HCT116 (cell line): ENCODE measurements around the gene OBP2B. TPM values are rescaled to one million over a fixed set of nuclear protein-coding genes. Genes with fewer than 3 reads are reported as not detected.

Experiments used
- ATAC-seq: fragments of 200-7000 bp; cut with Tn5 transposase; 2 replicates; pipeline ENCODE4 v1.9.1; 2020; ENCODE audit warnings: mild to moderate bottlenecking, moderate library complexity
- BruUV-seq: library from RNA; stranded (reverse); fragments of 400-500 nt; replicated peaks from 2 replicates; lab custom pipeline; 2021; lab: Mats Ljungman, UMichigan
- CTCF ChIA-PET: fragments of 300-600 bp; sonication (Branson Sonifier 250); formaldehyde crosslinking; loops from one replicate; lab custom pipeline; 2021; ENCODE audit warnings: antibody characterized with exemption; lab: Charles Lee
- POLR2A ChIA-PET: fragments of 300-600, 350-600 bp; sonication (Branson Sonifier 250); formaldehyde crosslinking; loops from one replicate; lab custom pipeline; 2021; ENCODE audit warnings: antibody characterized with exemption; lab: Charles Lee
- RAD21 ChIA-PET, 2 experiments: fragments of 300-600 bp; sonication (Branson Sonifier 250); formaldehyde crosslinking; loops; one replicate each; lab custom pipeline; 2023; ENCODE audit warnings: low total read pairs in 2 of 2; ENCODE audit not compliant: uncharacterized antibody in 2 of 2, unreplicated experiment in 2 of 2, low non-redundant PET in 1 of 2; lab: Charles Lee
- DNase-seq: peaks from one replicate; pipeline ENCODE4 v3.0.0-alpha.2; 2010; ENCODE audit warnings: low read depth, low spot score
- H2AFZ ChIP-seq: fragments of 200-600 bp; shearing (Covaris generic), sonication (generic); 2 replicates; pipeline ENCODE4 v1.6.1; 2017; ENCODE audit warnings: low read depth, mixed run types, mixed read lengths, antibody characterized with exemption, low read length; ENCODE audit not compliant: poor library complexity, severe bottlenecking
- H3K27ac ChIP-seq: 2 replicates; pipeline ENCODE4 v1.5.1; 2012; ENCODE audit warnings: low read depth, low read length
- H3K27me3 ChIP-seq: fragments of 200-600 bp; sonication (generic); 2 replicates; pipeline ENCODE4 v1.6.1; 2016; ENCODE audit warnings: mixed run types, low read length, mixed read lengths; ENCODE audit not compliant: insufficient read depth
- H3K36me3 ChIP-seq, 2 experiments: fragments of 200-500 bp in 1 of 2; fragments of 200-600 bp in 1 of 2; sonication (Bioruptor generic) in 1 of 2; sonication (generic) in 1 of 2; 2 replicates each; pipeline versions ENCODE4 v1.5.1 to v1.6.1; 2014 to 2016; ENCODE audit warnings: low read length in 2 of 2, inconsistent platforms in 1 of 2, mixed read lengths in 1 of 2, mixed run types in 1 of 2; ENCODE audit not compliant: insufficient read depth in 2 of 2, control insufficient read depth in 1 of 2
- H3K4me1 ChIP-seq, 2 experiments: fragments of 200-600 bp in 1 of 2; sonication (generic) in 1 of 2; 2 replicates each; pipeline versions ENCODE4 v1.5.1 to v1.6.1; 2012 to 2017; ENCODE audit warnings: low read length in 2 of 2, inconsistent platforms in 1 of 2, mild to moderate bottlenecking in 1 of 2, mixed read lengths in 1 of 2, mixed run types in 1 of 2, moderate library complexity in 1 of 2; ENCODE audit not compliant: insufficient read depth in 2 of 2, control insufficient read depth in 1 of 2
- H3K4me2 ChIP-seq: fragments of 200-600 bp; sonication (generic); 2 replicates; pipeline ENCODE4 v1.6.1; 2017; ENCODE audit warnings: mixed run types, low read length, mixed read lengths
- H3K4me3 ChIP-seq, 2 experiments: fragments of 200-600 bp in 1 of 2; sonication (generic) in 1 of 2; replicated peaks in 1 of 2; 2 replicates each; pipeline ENCODE4 v1.5.1; 2011 to 2016; ENCODE audit warnings: low read length in 2 of 2, control low read depth in 1 of 2, low read depth in 1 of 2, mild to moderate bottlenecking in 1 of 2, mixed read lengths in 1 of 2, mixed run types in 1 of 2
- H3K79me2 ChIP-seq: fragments of 200-600 bp; sonication (generic); 2 replicates; pipeline ENCODE4 v1.6.1; 2017; ENCODE audit warnings: mild to moderate bottlenecking, mixed run types, low read length, moderate library complexity, mixed read lengths; ENCODE audit not compliant: insufficient read depth
- H3K9ac ChIP-seq: fragments of 200-600 bp; sonication (generic); 2 replicates; pipeline ENCODE4 v1.6.1; 2016; ENCODE audit warnings: low read length, mixed read lengths
- H3K9me2 ChIP-seq: fragments of 200-600 bp; sonication (generic), shearing (Covaris generic); 2 replicates; pipeline ENCODE4 v1.6.1; 2017; ENCODE audit warnings: mixed run types, mild to moderate bottlenecking, moderate library complexity; ENCODE audit not compliant: insufficient read depth
- H3K9me3 ChIP-seq, 2 experiments: fragments of 200-500 bp in 1 of 2; fragments of 200-600 bp in 1 of 2; sonication (Bioruptor generic) in 1 of 2; sonication (generic) in 1 of 2; 2 replicates each; pipeline ENCODE4 v1.6.1; 2014 to 2017; ENCODE audit warnings: low read length in 2 of 2, mixed read lengths in 2 of 2, inconsistent platforms in 1 of 2, low read depth in 1 of 2, mild to moderate bottlenecking in 1 of 2, mixed run types in 1 of 2, moderate library complexity in 1 of 2; ENCODE audit not compliant: control insufficient read depth in 1 of 2, insufficient read depth in 1 of 2
- H4K20me1 ChIP-seq: fragments of 200-600 bp; sonication (generic), shearing (Covaris generic); 2 replicates; pipeline ENCODE4 v1.6.1; 2017; ENCODE audit warnings: mixed run types, mild to moderate bottlenecking, moderate library complexity; ENCODE audit not compliant: insufficient read depth
- ATF3 ChIP-seq: IDR thresholded peaks from 2 replicates; pipeline ENCODE4 v1.6.1; 2012
- CBX3 ChIP-seq: IDR thresholded peaks from 2 replicates; pipeline ENCODE4 v1.6.1; 2012; ENCODE audit warnings: low read depth
- EGR1 ChIP-seq: IDR thresholded peaks from 2 replicates; pipeline ENCODE4 v1.6.1; 2012; ENCODE audit warnings: low read depth
- ELF1 ChIP-seq: IDR thresholded peaks from 2 replicates; pipeline ENCODE4 v1.6.1; 2012; ENCODE audit warnings: low read depth, borderline replicate concordance
- EZH2 ChIP-seq: fragments of 200-600 bp; sonication (generic); IDR thresholded peaks from 2 replicates; pipeline ENCODE4 v1.6.1; 2017; ENCODE audit warnings: antibody characterized with exemption, mixed run types
- EZH2phosphoT487 ChIP-seq: fragments of 200-600 bp; IDR thresholded peaks from 2 replicates; pipeline ENCODE4 v1.6.1; 2018; ENCODE audit warnings: antibody characterized with exemption, borderline replicate concordance
- FOSL1 ChIP-seq: IDR thresholded peaks from 2 replicates; pipeline ENCODE4 v1.6.1; 2012; ENCODE audit warnings: low read depth
- POLR2A ChIP-seq: IDR thresholded peaks from 2 replicates; pipeline ENCODE4 v1.7.0; 2011; ENCODE audit warnings: borderline replicate concordance; ENCODE audit not compliant: insufficient read depth, insufficient read length; ENCODE audit errors: extremely low read depth
- POLR2AphosphoS5 ChIP-seq: IDR thresholded peaks from 2 replicates; pipeline ENCODE4 v1.6.1; 2011; ENCODE audit warnings: mild to moderate bottlenecking, low read depth, low read length, moderate library complexity
- SP1 ChIP-seq: IDR thresholded peaks from 2 replicates; pipeline ENCODE4 v1.6.1; 2012; ENCODE audit warnings: low read depth
- SRF ChIP-seq: IDR thresholded peaks from 2 replicates; pipeline ENCODE4 v1.6.1; 2012; ENCODE audit warnings: low read depth
- TCF7L2 ChIP-seq: IDR thresholded peaks from 2 replicates; pipeline ENCODE4 v1.7.0; 2011; ENCODE audit warnings: borderline replicate concordance, inconsistent platforms; ENCODE audit not compliant: insufficient read depth, insufficient read length; ENCODE audit errors: extremely low read depth
- YY1 ChIP-seq: IDR thresholded peaks from 2 replicates; pipeline ENCODE4 v1.6.1; 2011; ENCODE audit warnings: low read length, low read depth, moderate library complexity, mild to moderate bottlenecking; ENCODE audit not compliant: insufficient replicate concordance; ENCODE audit errors: extremely low read depth
- ZBTB33 ChIP-seq: IDR thresholded peaks from 2 replicates; pipeline ENCODE4 v1.6.1; 2011; ENCODE audit warnings: mild to moderate bottlenecking, low read length, moderate library complexity; ENCODE audit not compliant: insufficient replicate concordance; ENCODE audit errors: extremely low read depth
- ZNF274 ChIP-seq: fragments of 200-500 bp; sonication (Bioruptor generic); IDR thresholded peaks from 2 replicates; pipeline ENCODE4 v1.6.1; 2014; ENCODE audit warnings: mild to moderate bottlenecking, low read depth, low read length, inconsistent platforms
- intact Hi-C: fragments of 100-400 bp; cut with micrococcal nuclease; formaldehyde crosslinking; loops from 2 replicates; pipeline ENCODE4 v1.10.0; 2022
- total RNA-seq: library from RNA; stranded (reverse); gene quantifications from one replicate; pipeline ENCODE4 v1.2.1, GENCODE V29; 2021; ENCODE audit not compliant: unreplicated experiment

Gene OBP2B
- total RNA-seq, 1 experiment from 2014 or later = not detected

GRCh38 chr9:133167769-133168168 is 41.3 kb downstream of the OBP2B start:
- DNase-seq = no peak
- TF ChIP-seq FOSL1 (no peak), POLR2A (no peak), YY1 (no peak), ZNF274 (no peak), POLR2AphosphoS5 (no peak), SRF (no peak), EZH2phosphoT487 (no peak), EGR1 (no peak), CBX3 (no peak), EZH2 (no peak)
- no peaks in the 10 kb centered on the region for H3K9me2 ChIP-seq

GRCh38 chr9:133167096-133167730 is 41.8 kb downstream of the OBP2B start:
- DNase-seq = no peak
- BruUV-seq = no TSS peak

More at GRCh38 chr9:133167769-133168168, 41.3 kb downstream of the OBP2B start:
- ChIA-PET POLR2A (no interaction called here), CTCF (no interaction called here), RAD21 (no interaction called here)
- no peak overlapping the region for H3K4me3 ChIP-seq
- no peak for ATAC-seq
- no peaks in the 10 kb centered on the region for H4K20me1 ChIP-seq
- H3K27me3 ChIP-seq = no peaks in the 10 kb centered on the region
- H3K4me2 ChIP-seq = no peak overlapping the region
- no peaks in the 10 kb centered on the region for H3K9me3 ChIP-seq
- intact Hi-C loops = no loop called here
- H2AFZ ChIP-seq = no peak overlapping the region
- no TSS peak for BruUV-seq
- H3K27ac ChIP-seq = no peak overlapping the region
- H3K9ac ChIP-seq = no peak overlapping the region
- H3K4me1 ChIP-seq = no peaks in the 10 kb centered on the region
- no peaks in the 10 kb centered on the region for H3K79me2 ChIP-seq
- H3K36me3 ChIP-seq = no peaks in the 10 kb centered on the region

More at GRCh38 chr9:133167096-133167730, 41.8 kb downstream of the OBP2B start:
- H3K4me2 ChIP-seq = no peak overlapping the region
- H4K20me1 ChIP-seq = no peaks in the 10 kb centered on the region
- POLR2A ChIA-PET = no interaction called here
- no peak overlapping the region for H3K9ac ChIP-seq
- H3K4me3 ChIP-seq = no peak overlapping the region
- CTCF ChIA-PET = no interaction called here
- H3K27me3 ChIP-seq = no peaks in the 10 kb centered on the region
- TF ChIP-seq ELF1 (no peak), ATF3 (no peak), TCF7L2 (no peak), SP1 (no peak), ZBTB33 (no peak), SRF (no peak)
- H3K27ac ChIP-seq = no peak overlapping the region
- RAD21 ChIA-PET = no interaction called here
- no peaks in the 10 kb centered on the region for H3K9me2 ChIP-seq
- intact Hi-C loops = no loop called here
- H3K4me1 ChIP-seq = no peaks in the 10 kb centered on the region
- no peaks in the 10 kb centered on the region for H3K9me3 ChIP-seq
- no peak for ATAC-seq
- no peaks in the 10 kb centered on the region for H3K36me3 ChIP-seq
- H2AFZ ChIP-seq = no peak overlapping the region
- no peaks in the 10 kb centered on the region for H3K79me2 ChIP-seq
